ENCODE data around the gene TMCC3. TPM values are rescaled to one million over a fixed set of nuclear protein-coding genes. Genes with fewer than 3 reads are reported as not detected.

TMCC3 gene
- total and polyA plus RNA-seq, 9 of the 15 experiments (the other 6 are each of a cell fraction or from before 2014, with no cell fraction given): not detected

DNA sequence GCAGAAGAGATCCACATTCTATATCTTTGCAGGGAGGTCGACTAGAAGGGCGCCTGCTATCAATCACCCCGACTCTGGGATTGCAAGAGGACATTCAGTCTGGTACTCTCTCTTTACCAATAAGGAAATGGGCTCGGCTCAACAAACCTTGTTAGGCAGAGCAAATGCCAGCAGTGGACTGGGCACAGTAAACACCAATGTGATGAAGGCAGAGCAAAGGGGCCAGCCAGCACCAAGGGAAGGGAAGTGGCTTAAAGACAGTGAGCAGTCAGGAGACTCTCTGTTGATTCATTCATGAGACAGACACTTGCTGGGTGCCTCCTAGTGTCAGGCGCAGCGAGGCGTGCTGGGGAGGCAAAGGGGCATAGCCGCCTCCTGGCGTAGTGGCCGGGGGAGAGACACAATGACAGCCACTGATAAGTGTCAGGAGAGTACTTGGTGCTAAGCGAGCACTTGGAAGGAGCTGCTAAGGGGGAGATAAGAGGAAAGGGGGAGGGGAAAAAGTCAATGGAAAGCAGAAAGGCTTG lies 34.1 kb downstream of the TMCC3 start (continued):
- TF ChIP-seq, protein P1, sequence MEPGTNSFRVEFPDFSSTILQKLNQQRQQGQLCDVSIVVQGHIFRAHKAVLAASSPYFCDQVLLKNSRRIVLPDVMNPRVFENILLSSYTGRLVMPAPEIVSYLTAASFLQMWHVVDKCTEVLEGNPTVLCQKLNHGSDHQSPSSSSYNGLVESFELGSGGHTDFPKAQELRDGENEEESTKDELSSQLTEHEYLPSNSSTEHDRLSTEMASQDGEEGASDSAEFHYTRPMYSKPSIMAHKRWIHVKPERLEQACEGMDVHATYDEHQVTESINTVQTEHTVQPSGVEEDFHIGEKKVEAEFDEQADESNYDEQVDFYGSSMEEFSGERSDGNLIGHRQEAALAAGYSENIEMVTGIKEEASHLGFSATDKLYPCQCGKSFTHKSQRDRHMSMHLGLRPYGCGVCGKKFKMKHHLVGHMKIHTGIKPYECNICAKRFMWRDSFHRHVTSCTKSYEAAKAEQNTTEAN (CRISPR knock-in tag; IDR thresholded peaks at IDR 0.05): no peak
- TF ChIP-seq, protein P2, sequence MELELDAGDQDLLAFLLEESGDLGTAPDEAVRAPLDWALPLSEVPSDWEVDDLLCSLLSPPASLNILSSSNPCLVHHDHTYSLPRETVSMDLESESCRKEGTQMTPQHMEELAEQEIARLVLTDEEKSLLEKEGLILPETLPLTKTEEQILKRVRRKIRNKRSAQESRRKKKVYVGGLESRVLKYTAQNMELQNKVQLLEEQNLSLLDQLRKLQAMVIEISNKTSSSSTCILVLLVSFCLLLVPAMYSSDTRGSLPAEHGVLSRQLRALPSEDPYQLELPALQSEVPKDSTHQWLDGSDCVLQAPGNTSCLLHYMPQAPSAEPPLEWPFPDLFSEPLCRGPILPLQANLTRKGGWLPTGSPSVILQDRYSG (tag; conservative IDR thresholded peaks at IDR 0.05; ENCODE audit: low read depth): no peak
- TF ChIP-seq SRSF3 (IDR thresholded peaks at IDR 0.05; ENCODE audit: insufficient read depth, low read length) (no peak), DDX20 (tag; IDR thresholded peaks at IDR 0.05; ENCODE audit: low read depth) (no peak)
- TF ChIP-seq, protein P3, sequence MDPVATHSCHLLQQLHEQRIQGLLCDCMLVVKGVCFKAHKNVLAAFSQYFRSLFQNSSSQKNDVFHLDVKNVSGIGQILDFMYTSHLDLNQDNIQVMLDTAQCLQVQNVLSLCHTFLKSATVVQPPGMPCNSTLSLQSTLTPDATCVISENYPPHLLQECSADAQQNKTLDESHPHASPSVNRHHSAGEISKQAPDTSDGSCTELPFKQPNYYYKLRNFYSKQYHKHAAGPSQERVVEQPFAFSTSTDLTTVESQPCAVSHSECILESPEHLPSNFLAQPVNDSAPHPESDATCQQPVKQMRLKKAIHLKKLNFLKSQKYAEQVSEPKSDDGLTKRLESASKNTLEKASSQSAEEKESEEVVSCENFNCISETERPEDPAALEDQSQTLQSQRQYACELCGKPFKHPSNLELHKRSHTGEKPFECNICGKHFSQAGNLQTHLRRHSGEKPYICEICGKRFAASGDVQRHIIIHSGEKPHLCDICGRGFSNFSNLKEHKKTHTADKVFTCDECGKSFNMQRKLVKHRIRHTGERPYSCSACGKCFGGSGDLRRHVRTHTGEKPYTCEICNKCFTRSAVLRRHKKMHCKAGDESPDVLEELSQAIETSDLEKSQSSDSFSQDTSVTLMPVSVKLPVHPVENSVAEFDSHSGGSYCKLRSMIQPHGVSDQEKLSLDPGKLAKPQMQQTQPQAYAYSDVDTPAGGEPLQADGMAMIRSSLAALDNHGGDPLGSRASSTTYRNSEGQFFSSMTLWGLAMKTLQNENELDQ (CRISPR knock-in tag; IDR thresholded peaks at IDR 0.05; ENCODE audit: borderline replicate concordance): no peak

Data from K562 (cell line).